ENCODE data around the gene EMILIN2. TPM values are rescaled to one million over a fixed set of nuclear protein-coding genes. Genes with fewer than 3 reads are reported as not detected.

EMILIN2 gene
- total RNA-seq, 5 donors from 2014 or later (not counting 1 experiment from before 2014, with no cell fraction given): 3.3 to 19.2 (median 15.0) TPM

GRCh38 chr18:2935438-2936192, 88.8 kb downstream of the EMILIN2 start:
- DNase-seq: no peak
- Mint-ChIP-seq H3K9me3 (no peaks in the 10 kb centered on the region), H3K4me1 (peaks cover 38 to 39% (median 39%) of the 10 kb centered on the region in 3 donors), H3K4me3 (no peak overlapping the region), H3K27me3 (no peaks in the 10 kb centered on the region), H3K27ac (peak overlapping the region; percentile 46 to 83), H3K36me3 (peaks cover 56% of the 10 kb centered on the region)
- Histone ChIP-seq H3K4me3 (ENCODE audit: control insufficient read depth in 1 of 2, extremely low read depth in 1 of 2, low read length in 1 of 2) (no peak overlapping the region), H3K4me1 (ENCODE audit: control insufficient read depth in 1 of 2, extremely low read depth in 1 of 2, insufficient read depth in 2 of 2, low read length in 2 of 2) (peaks cover 0 to 6% of the 10 kb centered on the region in 2 experiments), H3K27ac (ENCODE audit: low read length) (peak overlapping the region; percentile 13), H3K36me3 (ENCODE audit: control insufficient read depth in 2 of 2, extremely low read depth in 1 of 2, insufficient read depth in 1 of 2, low read length in 1 of 2) (peaks cover 16 to 87% of the 10 kb centered on the region in 2 donors), H3K9me3 (no peaks in the 10 kb centered on the region), H3K27me3 (replicated peaks in 1 of 2; ENCODE audit: control insufficient read depth in 2 of 2, extremely low read depth in 1 of 2, insufficient read depth in 2 of 2, low read length in 1 of 2) (no peaks in the 10 kb centered on the region)
- WGBS (ENCODE audit: insufficient coverage): no CpG with 5 or more reads among the region's 3 CpGs
- ChIA-PET POLR2A (no interaction called here), CTCF (interaction anchor here (0.5 to 4.4 kb wide), 5 partner anchors 50 to 216 kb away, joined by 3 to 99 read pairs (median 10); no protein-coding TSS in a partner anchor)
- ATAC-seq (replicated peaks in 1 of 4): no peak

- H3K27me3 Mint-ChIP-seq: no peaks in the 10 kb centered on the region
- no peak for ATAC-seq (replicated peaks in 1 of 4)
- H3K27me3 ChIP-seq (replicated peaks in 1 of 2; ENCODE audit: control insufficient read depth in 2 of 2, extremely low read depth in 1 of 2, insufficient read depth in 2 of 2, low read length in 1 of 2): no peaks in the 10 kb centered on the region
- POLR2A ChIA-PET: interaction anchor here in 1 of 2 donors (0.8 kb wide), 1 partner anchor 24 kb away, joined by 4 read pairs; no protein-coding TSS in a partner anchor
- no peak overlapping the region for H3K4me3 Mint-ChIP-seq
- peaks cover 0 to 3% of the 10 kb centered on the region in 2 experiments for H3K4me1 ChIP-seq (ENCODE audit: control insufficient read depth in 1 of 2, extremely low read depth in 1 of 2, insufficient read depth in 2 of 2, low read length in 2 of 2)
- no peak for DNase-seq
- 100% methylated on average over 3 of the region's 7 CpGs for WGBS (ENCODE audit: insufficient coverage)
- no peak overlapping the region for H3K4me3 ChIP-seq (ENCODE audit: control insufficient read depth in 1 of 2, extremely low read depth in 1 of 2, low read length in 1 of 2)
- H3K36me3 ChIP-seq (ENCODE audit: control insufficient read depth in 2 of 2, extremely low read depth in 1 of 2, insufficient read depth in 1 of 2, low read length in 1 of 2): peaks cover 10 to 73% of the 10 kb centered on the region in 2 donors
- peaks cover 33 to 39% (median 38%) of the 10 kb centered on the region in 3 donors for H3K4me1 Mint-ChIP-seq
- H3K9me3 ChIP-seq: no peaks in the 10 kb centered on the region
- peaks cover 32% of the 10 kb centered on the region for H3K36me3 Mint-ChIP-seq
- CTCF ChIA-PET: interaction anchor here (0.6 to 1.2 kb wide), 3 partner anchors 46 to 302 kb away, joined by 4 to 5 read pairs (median 5); no protein-coding TSS in a partner anchor
- H3K27ac Mint-ChIP-seq: peak overlapping the region in 1 of 2 donors; percentile 12
- H3K27ac ChIP-seq (ENCODE audit: low read length): no peak overlapping the region
- no peaks in the 10 kb centered on the region for H3K9me3 Mint-ChIP-seq
Measured at GRCh38 chr18:2939317-2939716, 92.5 kb downstream of the EMILIN2 start.

- ChIA-PET POLR2A (interaction anchor here (0.6 to 2.1 kb wide), 6 partner anchors 8 to 219 kb away, joined by 3 to 10 read pairs (median 4); no protein-coding TSS in a partner anchor), CTCF (interaction anchor here (0.6 to 4.6 kb wide), 19 partner anchors 9 to 267 kb away, joined by 3 to 55 read pairs (median 4); no protein-coding TSS in a partner anchor)
- H3K36me3 Mint-ChIP-seq: peaks cover 68% of the 10 kb centered on the region
- H3K27me3 Mint-ChIP-seq: no peaks in the 10 kb centered on the region
- Histone ChIP-seq H3K36me3 (ENCODE audit: control insufficient read depth in 2 of 2, extremely low read depth in 1 of 2, insufficient read depth in 1 of 2, low read length in 1 of 2) (peaks cover 10 to 69% of the 10 kb centered on the region in 2 donors), H3K4me1 (ENCODE audit: control insufficient read depth in 1 of 2, extremely low read depth in 1 of 2, insufficient read depth in 2 of 2, low read length in 2 of 2) (peaks cover 9 to 16% of the 10 kb centered on the region in 2 experiments), H3K4me3 (ENCODE audit: control insufficient read depth in 1 of 2, extremely low read depth in 1 of 2, low read length in 1 of 2) (no peak overlapping the region), H3K9me3 (no peaks in the 10 kb centered on the region), H3K27me3 (replicated peaks in 1 of 2; ENCODE audit: control insufficient read depth in 2 of 2, extremely low read depth in 1 of 2, insufficient read depth in 2 of 2, low read length in 1 of 2) (no peaks in the 10 kb centered on the region), H3K27ac (ENCODE audit: low read length) (no peak overlapping the region)
- DNase-seq: peak in 1 of 35 experiments; percentile 30
- no peaks in the 10 kb centered on the region for H3K9me3 Mint-ChIP-seq
- peak in 1 of 4 experiments; percentile 35 for ATAC-seq (replicated peaks in 1 of 4)
- peaks cover 54 to 65% (median 64%) of the 10 kb centered on the region in 3 donors for H3K4me1 Mint-ChIP-seq
- WGBS (ENCODE audit: insufficient coverage): 48% methylated on average over 2 of the region's 3 CpGs
- H3K27ac Mint-ChIP-seq: peak overlapping the region in 1 of 2 donors; percentile 39
- H3K4me3 Mint-ChIP-seq: no peak overlapping the region
Measured at GRCh38 chr18:2948038-2948437, 101.2 kb downstream of the EMILIN2 start.

GRCh38 chr18:2952605-2953004, 105.8 kb downstream of the EMILIN2 start:
- Mint-ChIP-seq H3K4me1 (peaks cover 79 to 83% (median 82%) of the 10 kb centered on the region in 3 donors), H3K27ac (peak overlapping the region; percentile 70 to 86), H3K9me3 (no peaks in the 10 kb centered on the region), H3K4me3 (no peak overlapping the region), H3K27me3 (no peaks in the 10 kb centered on the region), H3K36me3 (peaks cover 74% of the 10 kb centered on the region)
- WGBS (ENCODE audit: insufficient coverage): no CpG with 5 or more reads among the region's 2 CpGs
- Histone ChIP-seq H3K9me3 (no peaks in the 10 kb centered on the region), H3K4me1 (ENCODE audit: control insufficient read depth in 1 of 2, extremely low read depth in 1 of 2, insufficient read depth in 2 of 2, low read length in 2 of 2) (peaks cover 33 to 40% of the 10 kb centered on the region in 2 experiments), H3K36me3 (ENCODE audit: control insufficient read depth in 2 of 2, extremely low read depth in 1 of 2, insufficient read depth in 1 of 2, low read length in 1 of 2) (peaks cover 3 to 73% of the 10 kb centered on the region in 2 donors), H3K27me3 (replicated peaks in 1 of 2; ENCODE audit: control insufficient read depth in 2 of 2, extremely low read depth in 1 of 2, insufficient read depth in 2 of 2, low read length in 1 of 2) (no peaks in the 10 kb centered on the region), H3K27ac (ENCODE audit: low read length) (peak overlapping the region; percentile 10), H3K4me3 (ENCODE audit: control insufficient read depth in 1 of 2, extremely low read depth in 1 of 2, low read length in 1 of 2) (no peak overlapping the region)
- ChIA-PET POLR2A (interaction anchor here in 1 of 2 donors (0.6 to 1.2 kb wide), 2 partner anchors 10 to 21 kb away, joined by 3 to 5 read pairs; no protein-coding TSS in a partner anchor), CTCF (interaction anchor here (0.5 to 3.2 kb wide), 12 partner anchors 17 to 181 kb away, joined by 3 to 14 read pairs (median 3); no protein-coding TSS in a partner anchor)
- DNase-seq (no peak), ATAC-seq (replicated peaks in 1 of 4) (no peak)

- H3K36me3 Mint-ChIP-seq: peaks cover 65% of the 10 kb centered on the region
- Histone ChIP-seq H3K27ac (ENCODE audit: low read length) (peak overlapping the region; percentile 94), H3K9me3 (no peaks in the 10 kb centered on the region), H3K27me3 (replicated peaks in 1 of 2; ENCODE audit: control insufficient read depth in 2 of 2, extremely low read depth in 1 of 2, insufficient read depth in 2 of 2, low read length in 1 of 2) (no peaks in the 10 kb centered on the region), H3K36me3 (ENCODE audit: control insufficient read depth in 2 of 2, extremely low read depth in 1 of 2, insufficient read depth in 1 of 2, low read length in 1 of 2) (peaks cover 0 to 59% of the 10 kb centered on the region in 2 donors), H3K4me1 (ENCODE audit: control insufficient read depth in 1 of 2, extremely low read depth in 1 of 2, insufficient read depth in 2 of 2, low read length in 2 of 2) (peaks cover 45% of the 10 kb centered on the region in 2 experiments), H3K4me3 (ENCODE audit: control insufficient read depth in 1 of 2, extremely low read depth in 1 of 2, low read length in 1 of 2) (no peak overlapping the region)
- DNase-seq: no peak
- POLR2A ChIA-PET: interaction anchor here (0.7 to 1.2 kb wide), 5 partner anchors 13 to 125 kb away, joined by 3 to 4 read pairs (median 3); no protein-coding TSS in a partner anchor
- no CpG with 5 or more reads among the region's 6 CpGs for WGBS (ENCODE audit: insufficient coverage)
- peaks cover 79 to 90% (median 85%) of the 10 kb centered on the region in 3 donors for H3K4me1 Mint-ChIP-seq
- CTCF ChIA-PET: interaction anchor here (0.6 to 11.8 kb wide), 6 partner anchors 31 to 285 kb away, joined by 3 to 197 read pairs (median 4); no protein-coding TSS in a partner anchor
- H3K27me3 Mint-ChIP-seq: no peaks in the 10 kb centered on the region
- H3K9me3 Mint-ChIP-seq: no peaks in the 10 kb centered on the region
- H3K27ac Mint-ChIP-seq: peak overlapping the region; percentile 84 to 96
- ATAC-seq (replicated peaks in 1 of 4): no peak
- H3K4me3 Mint-ChIP-seq: no peak overlapping the region
Measured at GRCh38 chr18:2953935-2954653, 107.3 kb downstream of the EMILIN2 start.
